Measurements from ENCODE around the gene CACNB3. TPM values are rescaled to one million over a fixed set of nuclear protein-coding genes. Genes with fewer than 3 reads are reported as not detected.

CACNB3 gene
- total and polyA plus RNA-seq, 2 of the 13 experiments (the other 11 are each of a cell fraction or from before 2014, with no cell fraction given), result 0.29 to 0.54 TPM

DNA sequence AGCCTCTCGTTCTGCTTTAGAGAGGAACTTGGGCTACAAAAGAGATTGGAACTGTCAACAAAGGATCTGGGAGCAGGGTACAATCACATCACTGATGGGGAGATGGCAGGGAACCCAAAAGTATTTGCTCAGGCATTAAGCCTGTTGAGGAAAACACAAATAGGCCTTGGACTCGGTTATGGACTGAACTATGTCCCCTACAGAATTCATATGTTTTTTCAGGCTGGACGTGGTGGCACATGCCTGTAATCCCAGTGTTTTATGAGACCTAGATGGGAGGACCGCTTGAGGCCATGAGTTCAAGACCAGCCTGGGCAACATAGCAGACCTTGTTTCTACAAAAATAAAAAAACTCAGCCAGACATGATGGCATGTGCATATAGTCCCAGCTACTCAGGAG lies 19.8 kb downstream of the CACNB3 start (continued):
- TF ChIP-seq, protein P1, sequence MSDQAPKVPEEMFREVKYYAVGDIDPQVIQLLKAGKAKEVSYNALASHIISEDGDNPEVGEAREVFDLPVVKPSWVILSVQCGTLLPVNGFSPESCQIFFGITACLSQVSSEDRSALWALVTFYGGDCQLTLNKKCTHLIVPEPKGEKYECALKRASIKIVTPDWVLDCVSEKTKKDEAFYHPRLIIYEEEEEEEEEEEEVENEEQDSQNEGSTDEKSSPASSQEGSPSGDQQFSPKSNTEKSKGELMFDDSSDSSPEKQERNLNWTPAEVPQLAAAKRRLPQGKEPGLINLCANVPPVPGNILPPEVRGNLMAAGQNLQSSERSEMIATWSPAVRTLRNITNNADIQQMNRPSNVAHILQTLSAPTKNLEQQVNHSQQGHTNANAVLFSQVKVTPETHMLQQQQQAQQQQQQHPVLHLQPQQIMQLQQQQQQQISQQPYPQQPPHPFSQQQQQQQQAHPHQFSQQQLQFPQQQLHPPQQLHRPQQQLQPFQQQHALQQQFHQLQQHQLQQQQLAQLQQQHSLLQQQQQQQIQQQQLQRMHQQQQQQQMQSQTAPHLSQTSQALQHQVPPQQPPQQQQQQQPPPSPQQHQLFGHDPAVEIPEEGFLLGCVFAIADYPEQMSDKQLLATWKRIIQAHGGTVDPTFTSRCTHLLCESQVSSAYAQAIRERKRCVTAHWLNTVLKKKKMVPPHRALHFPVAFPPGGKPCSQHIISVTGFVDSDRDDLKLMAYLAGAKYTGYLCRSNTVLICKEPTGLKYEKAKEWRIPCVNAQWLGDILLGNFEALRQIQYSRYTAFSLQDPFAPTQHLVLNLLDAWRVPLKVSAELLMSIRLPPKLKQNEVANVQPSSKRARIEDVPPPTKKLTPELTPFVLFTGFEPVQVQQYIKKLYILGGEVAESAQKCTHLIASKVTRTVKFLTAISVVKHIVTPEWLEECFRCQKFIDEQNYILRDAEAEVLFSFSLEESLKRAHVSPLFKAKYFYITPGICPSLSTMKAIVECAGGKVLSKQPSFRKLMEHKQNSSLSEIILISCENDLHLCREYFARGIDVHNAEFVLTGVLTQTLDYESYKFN (CRISPR knock-in tag; conservative IDR thresholded peaks at IDR 0.05), result peak; percentile 75
- TF ChIP-seq HOXA3 (CRISPR knock-in tag; IDR thresholded peaks at IDR 0.05) (no peak), CBX2 (IDR thresholded peaks at IDR 0.05; ENCODE audit: low read depth, low read length) (no peak), CBX2 (CRISPR knock-in tag; IDR thresholded peaks at IDR 0.05; ENCODE audit: low read depth) (no peak), TEAD3 (CRISPR knock-in tag; optimal IDR thresholded peaks at IDR 0.05; ENCODE audit: borderline replicate concordance) (no peak), MTA1 (CRISPR knock-in tag; IDR thresholded peaks at IDR 0.05; ENCODE audit: borderline replicate concordance) (no peak), TSC22D2 (CRISPR knock-in tag; IDR thresholded peaks at IDR 0.05; ENCODE audit: borderline replicate concordance) (no peak), KDM2A (CRISPR knock-in tag; IDR thresholded peaks at IDR 0.05; ENCODE audit: borderline replicate concordance, low read depth) (no peak), DPF2 (CRISPR knock-in tag; IDR thresholded peaks at IDR 0.05; ENCODE audit: borderline replicate concordance, low read depth) (peak; percentile 54; the same call in 1 of the 2 replicates), HNF4A (CRISPR knock-in tag; IDR thresholded peaks at IDR 0.05) (peak; percentile 71)
- TF ChIP-seq, protein P2, sequence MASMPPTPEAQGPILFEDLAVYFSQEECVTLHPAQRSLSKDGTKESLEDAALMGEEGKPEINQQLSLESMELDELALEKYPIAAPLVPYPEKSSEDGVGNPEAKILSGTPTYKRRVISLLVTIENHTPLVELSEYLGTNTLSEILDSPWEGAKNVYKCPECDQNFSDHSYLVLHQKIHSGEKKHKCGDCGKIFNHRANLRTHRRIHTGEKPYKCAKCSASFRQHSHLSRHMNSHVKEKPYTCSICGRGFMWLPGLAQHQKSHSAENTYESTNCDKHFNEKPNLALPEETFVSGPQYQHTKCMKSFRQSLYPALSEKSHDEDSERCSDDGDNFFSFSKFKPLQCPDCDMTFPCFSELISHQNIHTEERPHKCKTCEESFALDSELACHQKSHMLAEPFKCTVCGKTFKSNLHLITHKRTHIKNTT (CRISPR knock-in tag; IDR thresholded peaks at IDR 0.05), result no peak
- TF ChIP-seq, protein P3, sequence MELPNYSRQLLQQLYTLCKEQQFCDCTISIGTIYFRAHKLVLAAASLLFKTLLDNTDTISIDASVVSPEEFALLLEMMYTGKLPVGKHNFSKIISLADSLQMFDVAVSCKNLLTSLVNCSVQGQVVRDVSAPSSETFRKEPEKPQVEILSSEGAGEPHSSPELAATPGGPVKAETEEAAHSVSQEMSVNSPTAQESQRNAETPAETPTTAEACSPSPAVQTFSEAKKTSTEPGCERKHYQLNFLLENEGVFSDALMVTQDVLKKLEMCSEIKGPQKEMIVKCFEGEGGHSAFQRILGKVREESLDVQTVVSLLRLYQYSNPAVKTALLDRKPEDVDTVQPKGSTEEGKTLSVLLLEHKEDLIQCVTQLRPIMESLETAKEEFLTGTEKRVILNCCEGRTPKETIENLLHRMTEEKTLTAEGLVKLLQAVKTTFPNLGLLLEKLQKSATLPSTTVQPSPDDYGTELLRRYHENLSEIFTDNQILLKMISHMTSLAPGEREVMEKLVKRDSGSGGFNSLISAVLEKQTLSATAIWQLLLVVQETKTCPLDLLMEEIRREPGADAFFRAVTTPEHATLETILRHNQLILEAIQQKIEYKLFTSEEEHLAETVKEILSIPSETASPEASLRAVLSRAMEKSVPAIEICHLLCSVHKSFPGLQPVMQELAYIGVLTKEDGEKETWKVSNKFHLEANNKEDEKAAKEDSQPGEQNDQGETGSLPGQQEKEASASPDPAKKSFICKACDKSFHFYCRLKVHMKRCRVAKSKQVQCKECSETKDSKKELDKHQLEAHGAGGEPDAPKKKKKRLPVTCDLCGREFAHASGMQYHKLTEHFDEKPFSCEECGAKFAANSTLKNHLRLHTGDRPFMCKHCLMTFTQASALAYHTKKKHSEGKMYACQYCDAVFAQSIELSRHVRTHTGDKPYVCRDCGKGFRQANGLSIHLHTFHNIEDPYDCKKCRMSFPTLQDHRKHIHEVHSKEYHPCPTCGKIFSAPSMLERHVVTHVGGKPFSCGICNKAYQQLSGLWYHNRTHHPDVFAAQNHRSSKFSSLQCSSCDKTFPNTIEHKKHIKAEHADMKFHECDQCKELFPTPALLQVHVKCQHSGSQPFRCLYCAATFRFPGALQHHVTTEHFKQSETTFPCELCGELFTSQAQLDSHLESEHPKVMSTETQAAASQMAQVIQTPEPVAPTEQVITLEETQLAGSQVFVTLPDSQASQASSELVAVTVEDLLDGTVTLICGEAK (IDR thresholded peaks at IDR 0.05), result no peak
- TF ChIP-seq, protein P3 (CRISPR knock-in tag; IDR thresholded peaks at IDR 0.05), result no peak
- TF ChIP-seq, protein P4, sequence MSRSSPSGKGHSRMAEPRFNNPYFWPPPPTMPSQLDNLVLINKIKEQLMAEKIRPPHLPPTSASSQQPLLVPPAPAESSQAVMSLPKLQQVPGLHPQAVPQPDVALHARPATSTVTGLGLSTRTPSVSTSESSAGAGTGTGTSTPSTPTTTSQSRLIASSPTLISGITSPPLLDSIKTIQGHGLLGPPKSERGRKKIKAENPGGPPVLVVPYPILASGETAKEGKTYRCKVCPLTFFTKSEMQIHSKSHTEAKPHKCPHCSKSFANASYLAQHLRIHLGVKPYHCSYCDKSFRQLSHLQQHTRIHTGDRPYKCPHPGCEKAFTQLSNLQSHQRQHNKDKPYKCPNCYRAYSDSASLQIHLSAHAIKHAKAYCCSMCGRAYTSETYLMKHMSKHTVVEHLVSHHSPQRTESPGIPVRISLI (CRISPR knock-in tag; IDR thresholded peaks at IDR 0.05; ENCODE audit: borderline replicate concordance), result 0 out of 2 replicates have a peak, but pooled peaks have one; percentile 49
